Right cardiac atrium (tissue), 5 donors: ENCODE results near the gene TSTD1. TPM values are rescaled to one million over a fixed set of nuclear protein-coding genes. Genes with fewer than 3 reads are reported as not detected.
"Not testable (repeated sequence)": the region's sequence is repeated elsewhere in the genome, so short reads cannot be mapped to it uniquely, and the experiment has no call there.

Source experiments
- ATAC-seq, 2 donors: fragments of 200-7000 bp; cut with Tn5 transposase; one replicate each; pipeline versions ENCODE4 v1.8.0 to v1.9.1; 2020; ENCODE audit warnings: moderate library complexity in 2 of 2, mild to moderate bottlenecking in 1 of 2
- DNase-seq, 3 donors: peaks; one replicate each; pipeline ENCODE4 v3.0.0-alpha.2; 2020
- H3K27ac ChIP-seq: one replicate; pipeline ENCODE4 v1.5.1; 2013; ENCODE audit warnings: mild to moderate bottlenecking, low read length, control low read depth, moderate library complexity
- H3K27me3 ChIP-seq: one replicate; pipeline ENCODE4 v1.6.1; 2013; ENCODE audit not compliant: control insufficient read depth, insufficient read depth
- H3K4me1 ChIP-seq: one replicate; pipeline ENCODE4 v1.6.1; 2013; ENCODE audit warnings: low read length; ENCODE audit not compliant: control insufficient read depth, insufficient read depth
- H3K4me3 ChIP-seq: one replicate; pipeline ENCODE4 v1.5.1; 2013; ENCODE audit warnings: low read length, control low read depth
- H3K9me3 ChIP-seq: one replicate; pipeline ENCODE4 v1.6.1; 2013; ENCODE audit warnings: low read length; ENCODE audit not compliant: control insufficient read depth
- WGBS: extraction: QIAGEN DNeasy Blood & Tissue Kit; methylation state at CpG from one replicate; pipeline ENCODE4 v1.1.7; 2013; 5-methylcytosine and 5-hydroxymethylcytosine counted together
- intact Hi-C, 4 donors: fragments of 100-400 bp; cut with DNase I; formaldehyde crosslinking; loops; one replicate each; pipeline versions ENCODE4 v1.11.0 to v1.14.0; 2022 to 2023
- polyA plus RNA-seq: library from polyadenylated mRNA; stranded (reverse); fragments of 200-250 nt; gene quantifications from one replicate; pipeline ENCODE4 v1.2.3, GENCODE V29; 2013
- total RNA-seq, 4 donors: library from RNA; stranded (reverse); fragmentation: NEBNext Ultra II Directional; extraction: Animal tissue kit (Norgen Biotek cat#: 25700); gene quantifications; one replicate each; pipeline ENCODE4 v1.2.1, GENCODE V29; 2021
- donor health status: healthy with polysubstance abuse.
- donor health status: DM: no; HTN: yes; CAD: no.
- donor health status: DM: no; HTN: no; CAD: no.
- donor health status: DM: no; HTN: yes; CAD: no; lungs with severe emphysema.
- donor health status: DM: yes; HTN: yes; CAD: no.

The TSTD1 gene
- total and polyA plus RNA-seq, 5 donors, result 23.5 to 63.6 (median 40.0) TPM

- DNase-seq (no peak), ATAC-seq (no peak)
- WGBS, result 49% methylated on average over 1 of the region's 1 CpG
- H3K27me3 ChIP-seq, result no peaks in the 10 kb centered on the region
- peak overlapping the region; percentile 50 for H3K27ac ChIP-seq
- H3K4me1 ChIP-seq, result peaks cover 2% of the 10 kb centered on the region
- no peaks in the 10 kb centered on the region for H3K9me3 ChIP-seq
- no peak overlapping the region for H3K4me3 ChIP-seq
- intact Hi-C loops, result no loop called here
Observed at GRCh38 chr1:161032409-161032808, 6.4 kb downstream of the TSTD1 start.

GRCh38 chr1:161031874-161032273 lies 6.9 kb downstream of the TSTD1 start:
- Histone ChIP-seq H3K27me3 (no peaks in the 10 kb centered on the region), H3K27ac (no peak overlapping the region), H3K4me3 (no peak overlapping the region), H3K9me3 (no peaks in the 10 kb centered on the region), H3K4me1 (peaks cover 2% of the 10 kb centered on the region)
- WGBS, result 60% methylated on average over 2 of the region's 2 CpGs
- DNase-seq (no peak), ATAC-seq (no peak)
- intact Hi-C loops, result no loop called here

- intact Hi-C loops, H3K27ac ChIP-seq, ATAC-seq, H3K9me3 ChIP-seq, H3K4me1 ChIP-seq, H3K27me3 ChIP-seq, H3K4me3 ChIP-seq: not testable (repeated sequence)
- peak in 1 of 3 donors; percentile 52 for DNase-seq
- WGBS, result 97% methylated on average over 32 of the region's 32 CpGs
Observed at GRCh38 chr1:161029466-161029865, 9.3 kb downstream of the TSTD1 start.

- H3K4me3 ChIP-seq, H3K27ac ChIP-seq, H3K27me3 ChIP-seq, ATAC-seq, H3K9me3 ChIP-seq, DNase-seq, intact Hi-C loops, H3K4me1 ChIP-seq: not testable (repeated sequence)
- WGBS, result 67% methylated on average over 1 of the region's 1 CpG
Observed at GRCh38 chr1:161026954-161027353, 11.8 kb downstream of the TSTD1 start.

GRCh38 chr1:161022432-161022831 lies 16.3 kb downstream of the TSTD1 start:
- intact Hi-C loops, DNase-seq: not testable (repeated sequence)
- 93% methylated on average over 12 of the region's 12 CpGs for WGBS

GRCh38 chr1:161021970-161022353 lies 16.8 kb downstream of the TSTD1 start:
- DNase-seq (no peak), ATAC-seq (no peak)
- 86% methylated on average over 2 of the region's 2 CpGs for WGBS
- no peak overlapping the region for H3K4me3 ChIP-seq
- intact Hi-C loops, result no loop called here
- H3K4me1 ChIP-seq, result peaks cover 9% of the 10 kb centered on the region
- H3K27me3 ChIP-seq, result no peaks in the 10 kb centered on the region
- no peak overlapping the region for H3K27ac ChIP-seq
- no peaks in the 10 kb centered on the region for H3K9me3 ChIP-seq

More at GRCh38 chr1:161022432-161022831, 16.3 kb downstream of the TSTD1 start:
- not testable (repeated sequence) for H3K4me3 ChIP-seq, H3K27ac ChIP-seq, ATAC-seq, H3K9me3 ChIP-seq, H3K27me3 ChIP-seq, H3K4me1 ChIP-seq

GRCh38 chr1:161021165-161021969 lies 17.4 kb downstream of the TSTD1 start:
- Histone ChIP-seq H3K27me3 (no peaks in the 10 kb centered on the region), H3K27ac (no peak overlapping the region), H3K4me3 (peak overlapping the region; percentile 71), H3K9me3 (no peaks in the 10 kb centered on the region), H3K4me1 (peaks cover 9% of the 10 kb centered on the region)
- DNase-seq, result peak; percentile 79 to 91 (median 91)
- 14% methylated on average over 34 of the region's 34 CpGs for WGBS
- intact Hi-C loops, result no loop called here
- ATAC-seq, result peak; percentile 89 to 92

GRCh38 chr1:161020509-161021164 lies 18.1 kb downstream of the TSTD1 start, which contains the start of gene F11R:
TSS of gene F11R (minus strand) at chr1:161021152. CDS start at chr1:161021073, 79 bp downstream.
- no peaks in the 10 kb centered on the region for H3K9me3 ChIP-seq
- H3K27me3 ChIP-seq, result no peaks in the 10 kb centered on the region
- H3K27ac ChIP-seq, result peak within 1 kb of the TSS; percentile 83
- peaks cover 9% of the 10 kb centered on the region for H3K4me1 ChIP-seq
- ATAC-seq (peak; percentile 81 to 82), DNase-seq (peak; percentile 58 to 79 (median 77))
- peak within 1 kb of the TSS; percentile 71 for H3K4me3 ChIP-seq
- intact Hi-C loops, result no loop called here
- WGBS, result under 1% methylated on average over 36 of the region's 36 CpGs

- WGBS, result 20% methylated on average over 10 of the region's 10 CpGs
- no peaks in the 10 kb centered on the region for H3K27me3 ChIP-seq
- H3K4me1 ChIP-seq, result peaks cover 9% of the 10 kb centered on the region
- DNase-seq (peak in 1 of 3 donors; percentile 22), ATAC-seq (peak; percentile 65 to 90)
- H3K4me3 ChIP-seq, result peak overlapping the region; percentile 71
- H3K27ac ChIP-seq, result peak overlapping the region; percentile 83
- no peaks in the 10 kb centered on the region for H3K9me3 ChIP-seq
- intact Hi-C loops, result no loop called here
Observed at GRCh38 chr1:161019751-161020495, 18.8 kb downstream of the TSTD1 start.

GRCh38 chr1:161019111-161019660 lies 19.6 kb downstream of the TSTD1 start:
- ATAC-seq, H3K27me3 ChIP-seq, intact Hi-C loops, DNase-seq, H3K9me3 ChIP-seq, H3K4me1 ChIP-seq, H3K27ac ChIP-seq: not testable (repeated sequence)
- 73% methylated on average over 15 of the region's 15 CpGs for WGBS
- peak overlapping the region; percentile 71 for H3K4me3 ChIP-seq
